CD4-positive, alpha-beta T cell treated with Interferon gamma for 1 hour (primary cell): Measurements from ENCODE around the gene DNAJB13.
"Not testable (repeated sequence)": the region's sequence is repeated elsewhere in the genome, so short reads cannot be mapped to it uniquely, and the experiment has no call there.

Experiments used
- DNase-seq: peaks from one replicate; pipeline ENCODE4 v3.0.0-alpha.2; 2020

Gene DNAJB13

DNA sequence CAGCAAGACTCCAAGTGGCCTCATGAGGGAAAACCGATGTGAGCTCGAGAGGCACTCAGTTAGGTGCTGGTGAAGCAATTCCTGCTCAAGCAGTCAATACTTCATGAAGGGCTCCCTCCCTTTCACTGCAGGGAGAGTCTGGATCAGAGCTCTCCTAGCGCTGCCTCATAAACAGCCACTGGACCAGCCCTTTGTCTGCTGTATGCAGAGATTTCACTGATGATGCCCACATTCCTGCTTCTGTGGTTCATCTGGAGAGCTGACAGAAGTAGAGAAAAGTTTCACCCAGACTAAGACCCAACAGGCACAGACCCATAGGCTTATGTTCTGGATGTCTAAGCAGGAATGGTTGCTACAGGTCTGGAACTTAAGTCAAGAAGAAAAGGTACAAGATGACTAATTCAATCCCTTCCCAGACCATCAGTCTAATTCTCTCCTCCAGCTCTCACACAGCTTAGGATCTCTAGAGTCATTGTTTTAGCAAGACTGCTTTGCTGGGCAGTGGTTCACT, 27.8 kb downstream of the DNAJB13 start:
- no peak for DNase-seq

DNA sequence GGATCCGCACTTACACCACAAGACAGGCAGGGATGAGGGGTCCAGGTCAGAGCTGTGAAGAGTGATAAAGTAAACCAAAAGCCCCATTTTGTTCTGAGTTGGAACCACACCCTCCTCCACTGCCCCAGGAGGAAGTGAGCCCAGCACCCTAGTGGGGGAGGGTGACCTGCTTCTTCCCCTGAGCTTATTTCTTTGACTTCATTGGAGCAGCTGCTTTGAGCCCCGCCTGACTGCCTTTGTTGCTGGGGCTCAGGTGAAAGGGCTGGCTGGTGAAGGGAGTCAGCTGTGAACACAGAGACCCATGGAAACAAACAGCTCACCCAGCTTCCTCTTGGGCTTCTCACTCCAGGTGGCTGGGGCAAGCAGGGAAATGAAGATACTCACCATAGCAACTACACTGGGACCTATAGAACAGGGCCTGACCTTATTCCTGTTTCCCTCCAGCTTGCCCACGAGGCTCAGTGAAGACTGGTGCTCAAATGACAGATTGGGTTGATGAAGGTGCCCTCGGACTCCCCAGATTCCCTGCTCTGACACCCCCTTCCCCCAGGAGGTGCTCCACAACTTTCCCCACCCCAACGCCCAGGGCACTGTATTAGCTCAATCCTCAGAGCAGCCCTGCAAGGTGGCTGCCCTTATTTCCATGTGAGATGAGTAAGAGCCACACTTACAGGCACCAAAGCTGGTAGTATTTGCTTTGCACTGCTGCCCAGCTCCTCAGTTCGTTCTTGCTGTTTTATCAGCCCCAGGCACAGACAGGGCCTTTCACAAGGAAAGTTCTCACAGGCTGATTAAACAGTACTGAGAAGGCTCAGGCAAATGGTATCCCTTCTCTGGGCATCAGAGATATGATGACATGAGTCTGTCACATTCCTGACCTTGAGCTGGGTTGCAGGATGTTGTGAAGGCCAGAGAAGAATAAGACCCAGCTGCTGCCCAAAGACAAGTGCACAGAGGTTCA, 29.5 kb downstream of the DNAJB13 start:
- peak; percentile 90 for DNase-seq

DNA sequence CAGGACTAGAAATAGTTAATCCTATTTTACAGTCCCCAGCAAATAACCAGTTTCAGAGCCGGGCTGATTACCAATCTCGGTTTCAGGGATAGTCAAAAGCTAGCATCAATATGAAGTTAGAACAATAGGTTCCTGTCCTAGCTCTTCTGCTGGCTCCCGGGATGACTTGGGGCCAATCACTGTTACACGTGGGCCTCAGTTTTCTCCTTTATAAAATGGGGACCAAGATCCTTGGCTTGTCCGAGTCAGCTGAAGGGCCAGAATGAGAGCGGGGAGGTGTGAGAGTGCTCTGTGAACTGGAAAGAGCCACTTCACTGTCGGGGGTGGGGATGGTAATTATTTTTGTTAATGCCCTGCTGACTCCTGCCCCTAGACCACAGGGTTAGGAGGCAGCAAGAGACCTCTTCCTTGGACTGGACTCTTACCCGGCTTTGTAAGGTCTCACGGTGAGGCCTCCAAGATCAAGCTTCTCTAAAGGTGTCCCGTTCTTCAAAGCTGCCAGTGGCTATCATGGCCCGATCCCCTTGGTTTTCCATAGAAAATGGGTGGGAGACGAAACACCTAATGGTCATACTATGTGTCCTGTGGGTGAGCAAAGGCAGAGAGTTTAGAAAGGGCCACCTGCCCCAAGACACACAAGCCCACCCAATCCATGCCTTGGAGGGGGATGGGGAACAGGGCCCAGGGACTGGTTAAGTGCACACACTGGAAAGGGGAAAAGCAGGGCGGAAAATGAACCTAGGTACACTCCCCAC, 30.4 kb downstream of the DNAJB13 start:
- no peak for DNase-seq

DNA sequence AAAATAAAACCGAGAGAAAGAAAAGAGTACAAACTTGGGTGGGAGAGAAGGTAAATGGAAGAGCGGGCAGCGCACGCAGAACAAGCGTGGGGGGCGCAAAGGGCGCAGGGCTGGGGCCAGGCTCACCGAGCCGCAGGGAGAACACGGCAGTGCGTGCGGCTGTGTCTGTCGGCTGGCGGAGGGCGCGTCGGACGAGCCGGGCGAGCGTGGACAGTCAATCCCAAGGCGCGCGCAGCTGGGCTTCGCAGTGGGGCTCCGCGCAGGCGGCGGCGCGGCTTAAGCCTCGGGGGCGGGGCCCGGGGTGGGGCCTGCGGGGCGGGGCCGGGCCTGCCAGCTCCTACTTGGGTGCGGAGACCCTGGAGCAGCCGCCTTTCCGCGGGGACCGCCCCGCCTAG, 31.8 kb downstream of the DNAJB13 start, which contains the start of gene UCP2:
TSS of gene UCP2 (minus strand) at position 249 of the 395 bp plus-strand sequence. CDS start 4,465 bp downstream, outside the sequence.
- DNase-seq: peak; percentile 86

DNA sequence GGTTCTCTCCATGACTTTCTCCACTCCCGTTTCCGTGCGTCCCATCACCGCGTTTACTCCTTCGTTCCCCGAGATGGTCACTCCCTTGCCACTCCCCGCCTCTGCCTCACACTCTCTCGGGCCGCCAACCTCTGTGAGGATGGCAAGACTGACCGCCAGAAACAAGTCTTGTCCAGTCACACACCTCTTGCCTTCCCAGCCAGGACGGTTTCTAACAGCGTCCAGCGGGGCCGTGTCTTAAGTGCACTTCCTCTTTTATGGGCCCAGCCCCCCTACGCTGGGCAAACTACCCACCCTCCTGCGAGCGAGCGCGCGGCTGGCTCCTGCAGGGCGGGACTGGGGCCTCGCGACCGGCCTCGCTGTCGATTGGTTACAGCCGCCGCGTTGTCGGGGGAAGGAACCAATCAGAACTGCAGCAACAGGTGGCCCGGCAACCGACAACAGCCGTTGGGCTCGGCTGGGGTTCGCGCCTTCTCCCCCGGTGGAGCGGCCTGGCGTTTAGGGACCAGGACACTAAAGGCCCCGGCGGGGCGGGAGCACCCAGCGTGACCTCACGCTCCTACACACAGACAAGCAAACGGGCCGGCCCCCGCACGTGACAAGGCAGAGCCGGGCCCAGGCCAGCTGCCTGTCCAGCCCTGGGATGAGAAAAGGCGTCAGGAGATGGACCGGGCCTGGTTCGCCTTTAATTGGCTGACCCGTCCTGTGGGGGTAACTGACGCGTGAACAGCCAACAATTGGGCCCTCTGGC, 32.3 kb downstream of the DNAJB13 start:
- peak; percentile 96 for DNase-seq

DNA sequence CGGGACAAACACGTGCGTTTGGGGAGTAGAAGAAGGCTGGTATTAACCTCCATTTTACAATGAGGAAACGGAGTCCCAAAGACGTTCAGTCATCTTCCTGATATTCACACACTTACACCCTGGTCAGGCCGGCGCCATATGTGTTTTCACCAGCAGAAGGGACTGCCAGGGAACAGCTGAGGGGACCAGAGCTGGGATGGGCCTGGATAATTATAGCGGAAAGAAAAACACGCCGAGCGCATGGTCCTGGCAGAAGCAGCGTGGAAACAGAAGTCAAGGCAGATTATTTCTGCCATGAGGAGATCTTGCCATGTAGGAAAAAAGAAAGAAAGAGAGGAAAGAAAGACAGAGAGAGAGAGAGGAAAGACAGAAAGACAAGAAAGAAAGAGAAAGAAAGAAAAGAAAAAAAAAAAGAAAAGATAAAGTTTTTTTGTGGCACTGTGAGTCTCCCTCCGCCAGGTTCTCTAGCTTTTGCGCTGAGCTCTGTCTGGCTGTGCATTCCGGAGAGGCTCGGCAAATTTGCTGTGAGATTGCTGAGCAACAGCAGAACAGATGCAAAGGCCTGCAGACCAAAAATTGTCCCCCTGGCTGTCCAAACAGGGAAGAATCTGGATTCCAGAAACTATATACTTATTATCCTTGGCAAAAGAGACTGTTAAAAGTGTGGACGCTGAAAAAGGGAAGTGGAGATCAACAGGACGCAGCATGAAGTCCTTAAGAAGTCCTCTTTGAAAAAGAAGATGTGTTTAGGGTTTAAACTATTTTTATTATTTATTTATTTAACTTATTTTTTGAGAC, 33.1 kb downstream of the DNAJB13 start:
- DNase-seq: no peak

DNA sequence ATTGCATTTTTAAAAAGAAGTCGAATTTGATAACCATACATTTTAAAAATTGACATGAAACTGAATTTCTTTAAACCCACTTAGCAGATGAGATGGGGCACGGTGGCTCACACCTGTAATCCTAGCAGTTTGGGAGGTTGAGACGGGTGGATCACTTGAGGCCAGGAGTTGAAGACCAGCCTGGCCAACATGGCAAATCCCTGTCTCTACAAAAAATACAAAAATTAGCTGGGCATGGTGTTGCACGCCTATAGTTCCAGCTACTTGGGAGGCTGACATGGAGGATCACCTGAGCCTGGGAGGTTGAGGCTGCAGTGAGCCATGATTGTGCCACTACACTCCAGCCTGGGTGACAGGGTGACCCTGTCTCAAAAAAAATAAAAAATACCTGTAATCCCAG, 34.8 kb downstream of the DNAJB13 start:
- not testable (repeated sequence) for DNase-seq

DNA sequence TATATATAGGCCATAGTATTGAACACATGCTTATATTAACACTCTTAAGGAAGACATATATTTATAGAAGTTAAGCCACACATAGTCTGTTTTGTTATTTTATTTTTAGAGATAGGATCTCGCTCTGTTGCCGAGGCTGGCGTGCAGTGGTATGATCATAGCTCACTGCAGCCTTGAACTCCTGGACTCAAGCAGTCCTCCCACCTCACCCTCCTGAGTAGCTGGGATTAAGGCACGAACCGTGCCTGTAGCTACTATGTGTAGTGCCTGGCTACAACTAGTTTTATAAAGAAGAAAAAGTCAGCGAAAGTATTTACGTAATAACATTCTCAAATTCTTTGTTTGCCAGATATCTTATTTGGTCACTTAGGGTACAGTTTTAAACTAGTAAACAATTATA, 37.4 kb downstream of the DNAJB13 start:
- DNase-seq: no peak

DNA sequence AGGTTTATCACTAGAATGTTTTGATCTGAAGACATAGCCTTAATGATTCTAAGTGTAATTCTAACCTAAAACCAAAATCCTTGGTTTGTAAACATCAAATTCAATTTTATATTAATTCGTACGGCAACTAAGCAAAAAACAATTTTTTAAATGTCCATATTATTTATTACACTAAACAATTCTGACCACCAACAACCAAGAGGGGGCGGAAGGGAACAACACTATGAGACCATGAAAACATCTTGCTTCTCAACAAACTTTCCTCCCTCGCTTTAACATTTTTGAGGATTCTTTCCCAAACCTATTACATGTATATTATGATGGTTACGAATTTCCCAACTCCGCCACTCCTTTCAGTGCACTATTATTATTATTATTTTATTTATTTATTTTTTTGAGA, 38.3 kb downstream of the DNAJB13 start:
- DNase-seq: no peak

DNA sequence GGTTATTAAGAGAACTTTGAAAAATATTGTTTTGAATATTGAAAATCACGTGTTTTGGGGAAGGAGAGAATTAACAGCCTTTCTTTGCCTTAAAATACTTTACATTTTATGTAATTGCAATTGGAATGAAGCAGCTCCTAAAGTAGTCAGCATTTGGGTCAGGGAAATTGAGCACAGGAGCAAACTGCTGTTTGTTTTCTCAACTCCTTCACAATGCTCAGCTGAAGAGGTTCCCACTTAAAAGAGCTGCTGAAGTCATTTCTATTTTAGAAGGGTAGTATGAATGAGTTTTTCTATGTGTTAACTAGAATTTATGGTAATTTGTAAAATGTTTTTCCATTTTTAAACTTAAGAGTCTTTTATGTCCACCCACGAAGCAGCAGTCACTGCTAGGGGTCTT, 39.9 kb downstream of the DNAJB13 start:
- no peak for DNase-seq

DNA sequence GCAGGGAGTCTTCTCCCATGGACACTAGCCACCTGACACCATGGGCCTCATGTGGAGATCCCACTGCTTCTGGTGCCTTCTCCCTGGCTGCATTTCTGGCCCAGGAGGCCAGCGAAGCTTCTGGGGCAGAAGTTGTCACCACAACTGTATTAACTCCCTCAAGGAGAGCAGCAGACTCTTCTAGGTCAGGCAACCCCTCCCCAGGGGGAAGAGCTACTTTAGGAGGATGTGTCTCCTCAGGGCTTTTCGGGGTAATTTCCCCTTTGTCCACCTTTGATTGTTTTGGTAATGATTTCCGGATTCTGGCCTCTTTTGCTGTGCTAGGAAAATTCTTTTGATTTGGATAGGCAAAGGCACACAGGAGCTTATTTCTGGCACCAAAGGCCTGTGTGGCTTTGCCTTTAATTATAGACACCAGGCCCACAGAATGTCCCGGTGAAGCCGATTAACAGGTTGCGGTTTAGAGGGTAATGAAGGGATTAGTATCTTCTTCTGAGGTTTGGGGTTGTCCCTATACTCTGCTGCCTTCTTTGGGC, 40.7 kb downstream of the DNAJB13 start:
- DNase-seq: no peak

DNA sequence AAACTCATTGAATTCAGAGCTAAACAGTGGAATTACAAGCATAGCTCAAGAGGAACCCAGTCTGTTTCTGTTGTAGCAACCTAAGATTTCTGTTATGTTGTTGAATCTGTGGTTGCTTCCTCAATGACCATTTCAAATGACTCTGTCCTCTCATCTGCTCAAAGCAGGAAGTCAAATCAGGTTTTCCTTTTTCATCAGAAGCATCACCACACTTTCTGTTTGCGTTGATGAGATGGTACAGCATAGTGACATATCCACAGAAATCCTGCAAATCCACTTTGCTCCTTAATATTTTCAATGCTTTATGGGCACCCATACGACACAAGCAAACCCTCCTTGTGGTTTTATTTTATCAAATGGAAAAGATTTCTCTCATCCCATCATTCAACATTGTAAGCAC, 44.4 kb downstream of the DNAJB13 start:
- peak; percentile 27 for DNase-seq

DNA sequence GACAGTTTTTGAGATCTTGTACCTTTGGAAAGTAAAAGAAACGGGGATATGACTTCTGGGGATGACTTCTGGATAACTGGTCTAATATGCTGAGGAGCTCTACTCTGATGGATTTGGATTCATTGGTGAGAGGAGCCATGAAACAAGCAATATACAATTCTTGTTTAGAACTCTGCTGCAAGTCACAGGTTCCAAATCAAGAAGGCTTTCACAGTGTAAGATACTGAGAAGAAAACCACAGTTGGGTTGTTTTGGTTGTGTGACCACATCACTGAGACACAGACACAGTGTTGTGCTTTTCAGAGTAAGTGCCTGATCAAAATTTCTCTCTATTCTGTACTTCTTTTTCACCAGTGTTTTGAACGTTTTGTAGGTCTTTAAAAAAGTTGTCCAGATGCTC, 44.9 kb downstream of the DNAJB13 start:
- DNase-seq: peak; percentile 41

DNA sequence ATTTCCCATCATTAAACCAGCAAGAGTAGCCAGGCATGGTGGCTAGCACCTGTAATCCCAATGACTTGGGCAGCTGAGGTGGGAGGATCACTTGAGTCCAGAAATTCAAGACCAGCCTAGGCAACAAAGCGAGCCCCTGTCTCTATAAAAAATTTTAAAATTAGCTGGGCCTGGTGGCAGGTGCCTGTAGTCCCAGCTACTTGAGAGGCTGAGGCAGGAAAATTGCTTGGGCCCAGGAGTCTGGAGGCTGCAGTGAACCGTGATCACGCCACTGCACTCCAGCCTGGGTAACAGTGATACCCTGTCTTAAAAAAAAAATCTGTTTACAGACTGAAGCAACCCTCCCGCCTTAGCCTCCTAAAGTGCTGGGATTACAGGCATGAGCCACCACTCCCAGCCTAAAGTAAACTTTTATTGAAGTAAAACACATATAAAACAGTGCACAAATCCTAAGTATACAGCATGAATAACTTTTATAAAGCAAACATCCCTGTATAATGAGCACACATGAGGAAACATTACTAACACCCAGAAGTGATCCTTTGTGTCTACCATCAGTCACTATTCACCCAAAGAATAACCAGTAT, 45.4 kb downstream of the DNAJB13 start:
- no peak for DNase-seq

DNA sequence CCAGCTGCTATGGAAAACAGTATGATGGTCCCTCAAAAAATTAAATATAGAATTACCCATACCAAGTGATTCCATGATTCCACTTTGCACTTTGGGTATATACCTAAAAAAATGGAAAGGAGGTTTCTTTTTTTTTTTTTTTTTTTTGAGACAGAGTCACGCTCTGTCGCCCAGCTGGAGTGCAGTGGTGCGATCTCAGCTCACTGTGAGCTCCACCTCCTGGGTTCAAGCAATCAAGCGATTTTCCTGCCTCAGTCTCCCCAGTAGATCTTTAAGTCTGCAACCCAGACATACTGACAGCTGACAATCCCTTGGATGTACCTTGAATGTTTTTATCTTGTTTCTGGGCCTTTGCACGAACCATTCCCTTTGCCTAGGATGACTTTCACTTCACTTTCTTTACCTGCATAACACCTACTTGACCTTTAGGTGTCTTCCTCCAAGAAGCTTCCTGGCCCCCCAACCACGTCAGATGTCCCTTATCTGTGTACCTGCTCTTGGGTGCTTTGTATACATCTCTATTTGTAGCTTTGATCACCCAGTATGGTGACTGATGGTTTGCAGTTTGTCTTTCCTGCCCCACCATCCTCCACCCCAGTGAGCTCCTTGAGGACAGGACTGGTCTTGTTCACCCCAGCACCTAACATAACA, 46.4 kb downstream of the DNAJB13 start:
- peak; percentile 45 for DNase-seq

DNA sequence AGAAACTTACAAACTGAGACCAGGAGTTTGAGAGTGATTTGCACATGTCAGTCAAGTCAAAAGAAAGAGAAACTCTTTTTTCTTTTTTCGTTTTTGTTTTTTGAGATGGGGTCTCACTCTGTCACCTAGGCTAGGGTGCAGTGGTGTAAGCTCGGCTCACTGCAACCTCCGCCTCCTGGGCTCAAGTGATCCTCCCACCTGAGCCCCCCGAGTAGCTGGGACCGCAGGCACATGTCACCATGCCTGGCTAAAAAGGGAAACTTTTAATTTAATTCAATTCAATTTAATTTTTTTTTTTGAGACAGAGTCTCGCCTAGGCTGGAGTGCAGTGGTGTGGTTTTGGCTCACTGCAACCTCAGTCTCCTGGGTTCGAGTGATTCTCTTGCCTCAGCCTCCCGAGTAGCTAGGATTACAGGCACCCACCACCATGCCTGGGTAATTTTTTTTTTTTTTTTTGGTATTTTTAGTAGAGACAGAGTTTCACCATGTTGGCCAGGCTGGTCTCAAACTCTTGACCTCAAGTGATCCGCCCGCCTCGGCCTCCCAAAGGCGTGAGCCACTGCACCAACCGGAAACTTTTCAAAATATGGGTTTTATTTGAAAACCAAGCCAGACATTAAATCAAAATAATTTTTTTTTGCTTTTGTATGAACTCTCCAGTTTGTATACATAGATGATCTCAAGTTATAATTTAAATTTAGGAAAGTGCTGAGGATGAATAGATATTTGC, 48.2 kb downstream of the DNAJB13 start:
- no peak for DNase-seq

DNA sequence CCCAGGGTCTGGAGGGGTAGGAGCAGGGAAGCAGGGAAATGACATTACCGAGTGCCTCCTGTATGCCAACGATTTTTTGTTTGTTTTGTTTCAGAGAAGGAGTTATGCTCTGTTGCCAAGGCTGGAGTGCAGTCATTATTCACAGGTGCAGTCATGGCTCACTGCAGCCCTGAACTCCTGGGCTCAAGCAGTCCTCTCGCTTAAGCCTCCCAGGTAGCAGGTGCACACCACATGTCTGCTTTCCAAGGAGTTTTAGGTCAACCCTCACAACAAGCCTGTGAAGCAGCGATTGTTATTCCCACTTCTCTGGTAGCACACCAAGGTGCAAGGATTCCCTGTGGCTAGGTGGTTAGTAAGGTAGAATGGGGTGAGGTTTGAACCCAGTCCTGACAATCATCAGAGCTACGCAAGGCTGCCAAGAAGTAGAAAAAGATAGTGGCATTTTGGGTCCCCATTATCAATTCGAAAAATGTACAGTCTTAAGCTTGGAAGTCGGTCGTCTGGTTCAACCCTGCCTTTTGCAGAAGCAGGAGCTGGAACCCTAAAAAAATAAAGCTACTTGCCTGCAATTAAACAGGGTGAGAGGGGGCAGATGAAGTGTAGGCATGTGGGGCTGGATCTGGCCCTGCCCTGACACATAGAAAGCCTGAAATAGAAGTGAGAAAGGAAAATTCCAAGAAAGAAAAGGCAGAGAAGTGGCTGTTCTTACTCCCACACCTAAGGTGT, 48.9 kb downstream of the DNAJB13 start:
- DNase-seq: peak; percentile 61

DNA sequence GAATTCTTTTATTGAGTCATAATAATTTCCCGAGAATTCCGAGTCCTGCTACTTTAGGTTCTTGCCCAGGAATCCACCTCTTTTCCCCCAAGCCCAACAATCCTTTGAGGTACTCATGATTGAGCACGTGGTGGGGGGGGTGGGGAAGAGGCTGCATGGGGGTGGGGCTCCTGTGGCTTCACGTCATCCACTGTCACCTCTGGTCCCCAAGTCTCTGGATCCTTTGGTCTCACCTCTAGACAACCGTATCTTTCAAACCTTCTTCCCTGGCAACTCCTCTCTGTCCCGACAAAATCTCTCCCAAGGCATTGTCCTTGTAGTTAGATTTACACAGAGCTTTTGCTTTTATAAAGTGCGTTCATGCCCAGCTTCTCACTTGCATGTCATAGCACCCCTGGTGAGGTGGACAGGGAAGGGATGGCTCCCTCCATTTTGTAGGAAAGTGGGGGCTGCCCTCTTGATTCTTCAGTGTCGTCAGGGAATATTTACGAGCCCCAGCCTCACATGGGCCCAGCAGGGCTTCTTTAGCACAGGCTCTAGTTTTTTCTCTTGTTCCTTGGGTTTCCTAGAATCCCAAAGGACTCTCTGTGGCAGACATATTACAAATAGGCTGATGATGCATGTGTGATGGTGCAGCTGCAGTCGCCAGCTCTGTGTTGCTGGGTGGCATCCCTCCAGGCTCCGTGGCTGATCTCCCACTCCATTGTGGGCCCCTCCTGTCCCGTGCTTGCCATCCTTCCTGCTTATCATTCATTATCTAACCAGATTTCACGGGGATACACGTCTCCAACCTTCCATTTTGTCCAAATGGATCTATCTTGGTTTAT, 49.7 kb downstream of the DNAJB13 start:
- no peak for DNase-seq
